ENCODE measurements around the gene PSD2.

DNA sequence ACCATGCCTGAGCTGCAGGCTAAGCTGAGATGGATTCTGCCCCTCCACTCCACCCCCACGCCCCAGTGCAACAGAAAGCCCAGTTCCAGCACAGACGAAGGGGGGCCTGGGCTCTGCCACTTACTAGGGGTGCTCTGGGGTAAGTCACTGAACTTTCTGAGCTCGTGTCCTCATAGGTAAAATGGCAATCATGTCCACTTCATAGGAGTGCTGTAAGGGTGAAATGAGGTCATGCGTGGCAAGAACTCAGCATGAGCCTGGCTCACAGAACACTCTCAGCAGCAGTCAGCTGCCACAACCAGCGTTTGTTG is 8.4 kb upstream of the PSD2 start:
- TF ChIP-seq CEBPB (IDR thresholded peaks at IDR 0.05; ENCODE audit: borderline replicate concordance in 1 of 2, low read depth in 2 of 2, low read length in 2 of 2): no peak
- TF ChIP-seq, protein P1, sequence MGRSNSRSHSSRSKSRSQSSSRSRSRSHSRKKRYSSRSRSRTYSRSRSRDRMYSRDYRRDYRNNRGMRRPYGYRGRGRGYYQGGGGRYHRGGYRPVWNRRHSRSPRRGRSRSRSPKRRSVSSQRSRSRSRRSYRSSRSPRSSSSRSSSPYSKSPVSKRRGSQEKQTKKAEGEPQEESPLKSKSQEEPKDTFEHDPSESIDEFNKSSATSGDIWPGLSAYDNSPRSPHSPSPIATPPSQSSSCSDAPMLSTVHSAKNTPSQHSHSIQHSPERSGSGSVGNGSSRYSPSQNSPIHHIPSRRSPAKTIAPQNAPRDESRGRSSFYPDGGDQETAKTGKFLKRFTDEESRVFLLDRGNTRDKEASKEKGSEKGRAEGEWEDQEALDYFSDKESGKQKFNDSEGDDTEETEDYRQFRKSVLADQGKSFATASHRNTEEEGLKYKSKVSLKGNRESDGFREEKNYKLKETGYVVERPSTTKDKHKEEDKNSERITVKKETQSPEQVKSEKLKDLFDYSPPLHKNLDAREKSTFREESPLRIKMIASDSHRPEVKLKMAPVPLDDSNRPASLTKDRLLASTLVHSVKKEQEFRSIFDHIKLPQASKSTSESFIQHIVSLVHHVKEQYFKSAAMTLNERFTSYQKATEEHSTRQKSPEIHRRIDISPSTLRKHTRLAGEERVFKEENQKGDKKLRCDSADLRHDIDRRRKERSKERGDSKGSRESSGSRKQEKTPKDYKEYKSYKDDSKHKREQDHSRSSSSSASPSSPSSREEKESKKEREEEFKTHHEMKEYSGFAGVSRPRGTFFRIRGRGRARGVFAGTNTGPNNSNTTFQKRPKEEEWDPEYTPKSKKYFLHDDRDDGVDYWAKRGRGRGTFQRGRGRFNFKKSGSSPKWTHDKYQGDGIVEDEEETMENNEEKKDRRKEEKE (IDR thresholded peaks at IDR 0.05): no peak; the same call in 1 of the 2 replicates

All from GM12878 (cell line).